Measurements from ENCODE around the gene CEMIP. TPM values are rescaled to one million over a fixed set of nuclear protein-coding genes. Genes with fewer than 3 reads are reported as not detected.

CEMIP gene
- total and polyA plus RNA-seq, 2 of the 13 experiments (the other 11 are each of a cell fraction or from before 2014, with no cell fraction given), result 4.3 to 28.5 TPM

- TF ChIP-seq ZBTB21 (CRISPR knock-in tag; IDR thresholded peaks at IDR 0.05), result no peak
- TF ChIP-seq ZFP36L2 (CRISPR knock-in tag; IDR thresholded peaks at IDR 0.05), result no peak
- TF ChIP-seq TRAFD1 (CRISPR knock-in tag; IDR thresholded peaks at IDR 0.05; ENCODE audit: borderline replicate concordance), result no peak
- no peak for TF ChIP-seq ZBTB43 (CRISPR knock-in tag; conservative IDR thresholded peaks at IDR 0.05)
- no peak for TF ChIP-seq ZBTB44 (CRISPR knock-in tag; IDR thresholded peaks at IDR 0.05)
- TF ChIP-seq ZHX1 (CRISPR knock-in tag; IDR thresholded peaks at IDR 0.05; ENCODE audit: low read depth), result no peak
- peak; percentile 86 for TF ChIP-seq HINFP (CRISPR knock-in tag; IDR thresholded peaks at IDR 0.05; ENCODE audit: low read depth)
- 0 out of 2 replicates have a peak, but pooled peaks have one; percentile 33 for TF ChIP-seq ZSCAN25 (CRISPR knock-in tag; IDR thresholded peaks at IDR 0.05)
- no peak for TF ChIP-seq ZBTB4 (CRISPR knock-in tag; IDR thresholded peaks at IDR 0.05; ENCODE audit: borderline replicate concordance)
- TF ChIP-seq PRMT3 (CRISPR knock-in tag; IDR thresholded peaks at IDR 0.05; ENCODE audit: borderline replicate concordance, low read depth), result no peak
- no peak for TF ChIP-seq LBX2 (CRISPR knock-in tag; IDR thresholded peaks at IDR 0.05; ENCODE audit: borderline replicate concordance)
- TF ChIP-seq NRL (CRISPR knock-in tag; IDR thresholded peaks at IDR 0.05; ENCODE audit: borderline replicate concordance), result no peak
- no peak for TF ChIP-seq LCORL (IDR thresholded peaks at IDR 0.05)
- no peak for TF ChIP-seq LCORL (CRISPR knock-in tag; IDR thresholded peaks at IDR 0.05)
- TF ChIP-seq SMC3 (IDR thresholded peaks at IDR 0.05; ENCODE audit: low read length), result no peak
- peak; percentile 59; the same call in 1 of the 2 replicates for TF ChIP-seq BORCS8-MEF2B (CRISPR knock-in tag; IDR thresholded peaks at IDR 0.05)
Observed at GRCh38 chr15:81000624-81001151, 221.5 kb downstream of the CEMIP start, which contains the start of gene TLNRD1 (continued).
